Activated T-cell treated with anti-CD3 and anti-CD28 coated beads, Interleukin-2, amount 50 U/mL, for 1 hour (primary cell): ENCODE data around the gene LYZL4.

Experiments used
- DNase-seq: peaks from one replicate; pipeline ENCODE4 v3.0.0-alpha.2; 2020

The LYZL4 gene

DNA sequence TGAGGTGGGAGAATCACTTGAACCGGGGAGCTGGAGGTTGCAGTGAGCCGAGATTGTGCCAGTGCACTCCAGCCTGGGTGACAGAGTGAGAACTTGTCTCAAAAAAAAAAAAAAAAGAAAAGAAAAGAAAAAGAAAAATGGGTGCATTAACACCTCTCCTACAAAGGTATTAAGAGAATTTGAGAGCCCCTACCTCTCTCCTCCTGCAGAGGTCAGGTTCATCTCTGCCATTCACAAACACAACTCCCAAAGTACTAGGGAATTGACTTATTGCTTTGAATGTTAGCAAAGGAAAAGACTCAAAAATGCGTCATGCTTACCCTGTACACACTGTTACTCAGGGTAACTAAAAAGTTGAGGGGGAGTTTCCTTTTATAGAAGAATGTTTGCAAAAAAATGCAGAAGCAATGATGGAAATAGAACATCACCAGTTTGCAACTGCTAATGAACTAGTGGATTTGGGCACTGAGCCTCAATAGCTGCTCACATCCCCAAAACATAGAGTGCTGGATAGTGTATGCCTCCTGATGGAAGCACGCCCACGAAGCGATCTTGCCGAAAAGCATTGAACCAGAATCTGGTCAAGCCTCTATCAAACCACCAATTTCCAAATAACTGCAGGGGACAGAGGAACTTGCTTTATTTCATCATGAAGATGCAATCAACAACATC is 15.5 kb upstream of the LYZL4 start:
- no peak for DNase-seq

GRCh38 chr3:42424911-42425310 is 14.5 kb upstream of the LYZL4 start:
- DNase-seq: no peak

DNA sequence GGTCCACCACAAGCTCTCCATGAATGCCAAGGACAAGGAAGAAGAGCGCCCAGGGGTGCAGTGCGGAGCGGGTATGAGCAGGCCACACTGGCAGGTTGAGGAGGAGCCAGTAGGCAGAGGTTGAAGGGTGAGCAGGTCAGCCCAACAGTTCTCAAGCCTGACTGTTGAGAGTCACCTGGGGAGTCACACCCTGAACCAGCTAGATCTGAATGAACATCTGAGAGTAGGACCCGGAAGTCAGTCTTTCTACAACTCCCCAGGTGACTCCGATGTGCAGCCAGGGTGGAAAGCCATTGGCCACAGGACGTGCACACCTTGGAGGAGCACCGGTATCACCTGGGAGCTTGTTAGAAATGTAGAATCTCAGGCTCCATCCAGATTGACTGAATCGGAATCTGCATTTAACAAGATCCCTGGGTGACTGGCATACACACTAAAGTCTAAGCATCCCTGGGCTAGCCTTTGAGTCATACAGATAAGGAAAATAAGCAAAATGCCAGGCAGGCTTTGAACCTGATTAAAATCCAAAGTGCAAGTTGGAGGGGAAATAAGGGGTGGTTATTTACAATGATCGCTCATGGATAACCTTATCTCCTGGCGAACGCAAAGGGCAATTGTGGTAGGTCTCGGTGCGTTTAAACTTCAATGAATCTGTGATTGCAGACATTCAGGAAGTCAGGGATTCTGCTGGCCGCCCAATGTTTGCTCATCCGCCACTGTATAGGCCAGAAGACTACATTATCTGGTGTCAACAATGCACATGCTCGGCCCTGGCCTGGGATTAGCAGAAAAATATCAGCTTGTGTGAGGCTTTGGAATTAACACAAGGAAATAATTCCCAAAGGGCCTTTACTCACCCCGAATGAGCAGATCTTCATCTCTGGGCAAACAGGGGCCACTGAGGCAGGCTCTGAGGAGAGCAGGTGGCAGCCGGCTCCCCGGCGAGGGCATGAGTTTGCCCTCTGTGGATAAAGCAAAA is 11.7 kb upstream of the LYZL4 start:
- DNase-seq: no peak

DNA sequence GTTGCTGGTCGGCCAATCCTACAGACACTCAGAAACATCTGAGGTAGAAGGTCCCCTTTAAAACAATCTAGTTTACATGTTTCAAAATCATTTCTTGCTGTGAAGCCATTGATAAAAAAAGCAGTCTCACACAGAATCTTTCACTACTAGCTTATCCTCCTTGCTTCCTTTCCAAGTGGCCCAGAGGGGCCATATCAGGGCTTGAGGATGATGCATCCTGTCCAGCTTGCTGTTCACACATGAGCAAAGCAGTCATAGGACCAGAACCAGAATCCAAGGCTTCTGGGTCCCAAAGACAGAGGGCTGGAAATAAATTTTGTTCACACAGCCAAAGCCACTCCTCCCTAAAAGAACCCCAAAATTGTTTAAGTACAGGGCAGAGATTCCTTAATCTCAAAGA is 9.2 kb upstream of the LYZL4 start:
- no peak for DNase-seq

- no peak for DNase-seq
These were observed 2.2 kb upstream of the LYZL4 start for GRCh38 chr3:42412526-42413155.

GRCh38 chr3:42411429-42411828 is 1.0 kb upstream of the LYZL4 start:
- DNase-seq: no peak

GRCh38 chr3:42408156-42408555 is 2.3 kb downstream of the LYZL4 start:
- DNase-seq: no peak

DNA sequence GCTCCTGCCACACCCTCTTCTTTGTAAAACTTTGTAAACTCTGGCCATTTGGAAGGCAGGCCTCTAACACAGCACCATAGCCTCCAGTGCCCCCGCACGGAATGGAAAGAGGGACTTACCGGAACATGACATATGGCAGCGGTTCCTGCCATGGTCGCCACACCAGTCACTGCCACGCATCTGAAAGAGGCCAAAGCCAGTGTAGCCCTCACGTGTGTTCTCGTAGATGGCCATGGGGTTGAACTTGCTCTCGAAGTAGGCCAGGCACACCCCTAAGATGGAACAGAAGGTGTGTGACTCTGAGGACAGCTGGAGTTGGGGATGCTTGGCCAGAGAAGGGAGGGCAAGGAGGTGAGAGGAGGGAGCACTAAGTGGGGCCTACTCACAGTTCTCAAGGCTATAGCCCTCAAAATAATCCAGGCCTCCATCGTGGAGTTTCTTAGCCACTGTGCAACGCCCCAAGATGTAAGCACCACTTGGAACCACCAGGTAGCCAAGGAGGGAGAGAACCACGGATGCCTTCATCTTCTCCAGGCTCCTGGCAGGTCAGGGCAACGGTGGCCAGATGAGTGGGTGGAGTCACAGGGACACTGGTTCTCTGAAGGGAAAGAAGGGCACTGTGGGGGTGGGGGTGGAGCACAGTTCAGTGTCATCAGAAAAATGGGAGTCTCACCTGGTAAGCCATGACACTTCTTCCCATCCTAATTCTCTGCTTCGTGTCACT is 3.5 kb downstream of the LYZL4 start:
- DNase-seq: no peak

DNA sequence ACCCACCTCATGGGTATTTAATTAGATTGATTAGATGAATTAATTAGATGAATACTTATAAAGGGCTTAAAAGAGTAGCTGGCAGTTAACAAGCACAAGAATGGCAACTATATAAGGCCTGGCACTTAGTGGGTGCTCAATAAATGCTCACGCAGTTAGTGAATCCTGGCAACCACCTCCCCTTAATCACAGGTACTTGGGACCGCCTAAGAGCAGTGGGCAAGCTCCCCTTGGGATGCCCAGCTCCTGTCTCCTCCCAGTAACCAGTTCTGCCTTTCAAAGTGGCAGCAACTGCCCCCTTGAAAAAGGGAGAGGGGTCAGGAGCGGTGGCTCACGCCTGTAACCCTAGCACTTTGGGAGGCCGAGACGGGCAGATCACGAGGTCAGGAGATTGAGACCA is 4.6 kb downstream of the LYZL4 start:
- no peak for DNase-seq

DNA sequence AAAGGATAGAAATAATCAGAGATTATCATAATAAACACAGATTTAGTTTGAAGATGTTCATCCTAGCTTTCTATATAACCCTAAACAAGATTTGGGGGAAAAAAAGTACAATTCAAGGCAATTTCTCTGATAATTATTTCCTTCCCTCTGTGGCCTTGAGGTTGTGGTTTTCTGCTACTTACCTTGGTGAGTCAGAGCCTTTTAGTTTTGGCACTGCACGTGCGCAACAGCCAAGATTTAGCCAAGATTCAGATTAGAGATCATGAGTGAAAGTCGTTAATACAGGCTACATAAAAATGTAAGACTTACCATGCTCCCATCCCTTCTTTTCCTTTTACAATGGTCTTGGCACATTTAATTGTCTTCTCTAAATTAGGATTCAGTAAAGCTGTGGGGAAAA is 6.7 kb downstream of the LYZL4 start:
- DNase-seq: no peak

DNA sequence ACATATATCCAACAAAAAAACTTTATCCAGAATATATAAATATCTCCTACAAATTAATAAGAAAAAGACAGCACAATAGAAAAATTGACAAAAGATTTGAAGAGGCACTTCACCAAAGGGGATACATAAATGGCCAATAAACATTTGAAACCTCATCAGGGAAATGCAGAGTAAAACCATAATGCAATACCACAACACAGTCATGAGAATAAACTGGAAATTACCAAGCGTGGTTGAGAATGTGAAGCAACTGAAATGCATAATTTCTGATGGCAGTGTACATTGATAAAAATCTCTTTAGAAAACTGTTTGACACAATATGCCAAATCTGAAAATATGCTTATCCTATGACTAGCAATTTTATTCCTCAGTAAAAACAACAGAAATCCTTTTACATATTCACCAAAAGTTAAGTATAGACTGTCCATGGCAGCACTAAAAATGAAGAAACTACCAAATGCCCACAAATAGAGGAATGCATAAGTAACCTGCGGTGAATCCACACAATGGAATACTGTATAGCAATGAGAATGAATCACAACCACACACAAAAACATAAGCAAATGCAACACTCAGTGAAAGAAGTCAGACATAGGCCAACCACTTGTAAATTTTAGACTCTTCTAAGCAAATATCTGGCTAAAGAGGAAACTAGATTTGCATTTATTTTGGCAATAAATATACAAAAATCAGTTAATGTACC is 7.9 kb downstream of the LYZL4 start:
- no peak for DNase-seq

DNA sequence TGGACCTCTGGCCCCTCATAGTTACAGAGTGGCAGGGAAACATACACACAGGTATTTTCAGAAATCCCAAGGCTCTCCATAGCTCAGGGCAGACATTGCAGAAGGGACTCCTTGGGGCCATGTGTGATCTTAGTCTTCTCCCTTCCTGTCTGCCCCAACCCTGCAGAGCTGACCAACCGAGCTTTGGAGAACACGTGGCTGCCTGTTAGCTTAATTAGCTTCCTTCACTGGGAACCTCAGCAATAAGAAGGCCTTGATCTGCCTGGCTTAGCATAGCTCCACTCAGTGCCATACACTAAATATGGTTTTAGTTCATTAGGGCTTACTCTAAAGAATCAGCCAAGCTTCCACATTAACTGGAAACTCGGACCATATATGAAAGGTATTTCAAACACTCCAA is 12.3 kb downstream of the LYZL4 start:
- no peak for DNase-seq

GRCh38 chr3:42397644-42398043 is 12.8 kb downstream of the LYZL4 start:
- no peak for DNase-seq

GRCh38 chr3:42394579-42395288 is 15.7 kb downstream of the LYZL4 start:
- DNase-seq: no peak

DNA sequence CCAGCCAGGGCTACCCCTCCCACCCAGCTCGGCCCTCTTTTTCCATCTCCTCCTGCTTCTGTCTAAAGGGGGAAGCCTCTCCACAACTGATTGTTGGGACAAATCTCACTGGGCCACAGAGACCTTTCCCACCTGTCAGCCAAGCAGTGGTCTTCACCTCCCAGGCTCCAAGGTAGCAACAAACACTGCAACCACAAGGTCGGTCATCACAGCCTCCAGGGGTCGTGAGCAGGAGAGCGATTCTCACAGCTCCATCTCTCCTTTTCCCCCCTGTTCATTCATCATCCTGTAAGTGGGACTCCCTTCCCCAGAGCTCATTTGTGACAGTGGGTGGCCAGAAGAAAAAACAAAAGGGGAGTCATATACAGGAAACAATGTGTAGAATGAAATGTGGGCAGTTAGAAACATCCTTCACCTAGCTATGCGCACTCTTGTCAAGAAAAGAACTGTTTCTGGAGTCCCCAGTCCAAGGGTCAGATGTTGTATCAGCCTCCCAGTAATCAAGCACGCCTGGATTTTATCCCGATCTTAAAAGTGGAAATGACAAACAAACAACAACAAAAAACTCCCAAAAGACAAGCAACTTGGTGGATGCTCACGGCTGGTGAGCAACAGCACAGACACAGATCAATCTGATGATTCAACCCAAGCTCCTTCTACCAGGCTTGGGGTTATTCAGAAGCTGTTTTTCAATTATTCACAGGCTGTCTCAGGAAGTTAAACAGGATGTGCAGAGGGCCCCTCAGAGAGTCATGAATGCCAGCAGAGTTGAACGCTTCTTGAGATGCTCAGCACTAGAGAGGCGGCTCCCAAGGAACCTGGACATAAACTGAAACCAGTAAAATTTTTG is 22.4 kb downstream of the LYZL4 start:
- DNase-seq: no peak

GRCh38 chr3:42381551-42382082 is 28.8 kb downstream of the LYZL4 start:
- DNase-seq: no peak

DNA sequence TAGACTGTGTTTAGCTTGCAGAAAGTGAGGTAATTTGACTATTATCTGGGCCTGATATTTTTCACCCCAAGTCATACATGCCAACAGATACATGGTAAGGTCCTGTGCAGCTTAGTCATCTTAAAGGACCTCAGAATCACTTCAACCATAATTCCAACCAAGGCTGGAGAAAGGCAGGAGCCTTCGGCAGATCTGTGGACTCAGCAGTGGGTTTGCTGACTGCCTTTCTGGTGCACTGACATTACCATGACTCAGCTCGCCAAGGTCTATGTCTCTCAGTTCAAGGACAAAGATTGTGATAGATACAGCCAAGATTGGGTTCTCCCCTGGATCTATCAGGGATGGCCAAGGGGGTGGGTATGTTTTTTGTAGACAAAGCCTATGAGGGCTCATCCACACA is 32.7 kb downstream of the LYZL4 start:
- no peak for DNase-seq

GRCh38 chr3:42376344-42376798 is 34.0 kb downstream of the LYZL4 start:
- DNase-seq: no peak

DNA sequence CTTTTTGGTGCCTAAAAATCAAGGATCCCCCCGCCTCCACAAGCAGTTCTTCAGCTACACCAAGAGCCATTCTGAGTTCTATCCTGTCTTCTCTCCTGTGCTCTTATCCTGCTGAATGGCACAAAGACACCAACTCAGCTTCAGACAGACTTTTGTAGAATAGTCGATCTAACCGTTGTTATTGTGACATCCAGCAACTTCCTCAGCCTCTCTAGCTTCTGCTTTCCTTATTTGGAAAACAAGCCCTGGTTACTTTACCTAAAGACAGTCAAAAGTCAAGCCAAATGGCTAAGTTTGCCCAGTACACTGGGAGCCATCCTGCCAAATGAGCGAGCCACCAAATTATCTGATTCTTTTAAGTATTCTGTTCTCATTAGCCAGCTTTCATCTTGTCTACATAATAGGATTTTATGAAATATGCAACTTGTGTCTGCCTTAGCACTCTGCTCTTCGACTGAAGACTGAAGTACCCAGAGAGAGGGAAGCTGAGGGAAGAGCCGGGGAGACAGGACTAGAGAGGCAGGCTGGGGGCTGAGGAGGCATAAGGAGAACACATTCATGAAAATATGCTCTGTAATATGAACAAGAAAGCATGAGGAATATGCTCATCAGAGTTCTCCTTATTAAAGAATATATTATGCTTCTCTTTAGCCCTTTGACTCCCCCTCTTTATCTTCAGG is 35.1 kb downstream of the LYZL4 start:
- no peak for DNase-seq

DNA sequence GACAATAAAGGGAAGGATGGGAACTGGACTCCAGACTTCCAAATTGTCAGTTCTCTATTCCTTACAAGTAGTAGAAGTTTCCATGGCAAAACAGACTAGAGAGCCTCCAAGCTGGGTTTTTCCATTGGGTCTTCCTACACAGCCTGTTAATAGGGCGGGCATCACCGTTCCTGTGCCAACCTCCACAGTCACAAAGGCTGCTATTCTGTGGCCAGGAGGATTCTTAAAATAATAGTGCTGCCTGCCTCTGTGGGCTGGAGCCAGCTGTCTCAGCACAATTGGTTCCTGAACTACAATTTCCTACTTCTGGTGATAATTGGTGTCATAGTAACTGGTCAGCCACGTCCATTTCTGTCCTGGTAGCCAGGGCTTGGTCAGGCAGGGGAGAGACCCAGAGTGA is 38.6 kb downstream of the LYZL4 start:
- DNase-seq: no peak
